Measurements from ENCODE around the gene MAP3K7. TPM values are rescaled to one million over a fixed set of nuclear protein-coding genes. Genes with fewer than 3 reads are reported as not detected.

MAP3K7 gene
- total RNA-seq, 2 donors from 2014 or later: 40.1 to 50.9 TPM

- H3K9me3 Mint-ChIP-seq: no peaks in the 10 kb centered on the region
- peaks cover 9% of the 10 kb centered on the region for H3K4me1 ChIP-seq (ENCODE audit: control insufficient read depth, insufficient read depth, low read length)
- no peak overlapping the region for H3K4me3 Mint-ChIP-seq
- H3K27ac ChIP-seq (ENCODE audit: low read depth, low read length): no peak overlapping the region
- no peaks in the 10 kb centered on the region for H3K27me3 ChIP-seq (ENCODE audit: control insufficient read depth, insufficient read depth, low read length, poor library complexity, severe bottlenecking)
- 86 to 88% methylated on average over 1 to 4 of the region's 4 CpGs for WGBS, 2 experiments (ENCODE audit: insufficient coverage in 1 of 2, insufficient read length in 1 of 2)
- H3K9me3 ChIP-seq (ENCODE audit: control insufficient read depth, low read length): no peaks in the 10 kb centered on the region
- peaks cover 12% of the 10 kb centered on the region for H3K4me1 Mint-ChIP-seq
- peaks cover 47% of the 10 kb centered on the region for H3K36me3 ChIP-seq (ENCODE audit: control insufficient read depth, insufficient read depth, low read length)
- H3K36me3 Mint-ChIP-seq (ENCODE audit: low read depth): peaks cover 5% of the 10 kb centered on the region
- no peak for DNase-seq
- no peak overlapping the region for H3K9ac ChIP-seq (ENCODE audit: extremely low read depth, low read length, poor library complexity, severe bottlenecking)
- H3K27ac Mint-ChIP-seq: no peak overlapping the region
- no peaks in the 10 kb centered on the region for H3K27me3 Mint-ChIP-seq (ENCODE audit: insufficient read depth)
- no peak for TF ChIP-seq CTCF (conservative IDR thresholded peaks at IDR 0.05)
- no peak overlapping the region for H3K4me3 ChIP-seq (ENCODE audit: low read length)
Measured at GRCh38 chr6:90533615-90534336, 53.1 kb downstream of the MAP3K7 start.

GRCh38 chr6:90530882-90531281 is 56.0 kb downstream of the MAP3K7 start:
- no peak for TF ChIP-seq CTCF (conservative IDR thresholded peaks at IDR 0.05)
- Histone ChIP-seq H3K4me3 (ENCODE audit: low read length) (no peak overlapping the region), H3K27ac (ENCODE audit: low read depth, low read length) (no peak overlapping the region), H3K4me1 (ENCODE audit: control insufficient read depth, insufficient read depth, low read length) (peaks cover 9% of the 10 kb centered on the region), H3K27me3 (ENCODE audit: control insufficient read depth, insufficient read depth, low read length, poor library complexity, severe bottlenecking) (no peaks in the 10 kb centered on the region), H3K36me3 (ENCODE audit: control insufficient read depth, insufficient read depth, low read length) (peaks cover 42% of the 10 kb centered on the region), H3K9me3 (ENCODE audit: control insufficient read depth, low read length) (no peaks in the 10 kb centered on the region), H3K9ac (ENCODE audit: extremely low read depth, low read length, poor library complexity, severe bottlenecking) (no peak overlapping the region)
- 100% methylated on average over 1 of the region's 1 CpG; no CpG with 5 or more reads in 1 of the 2 experiments for WGBS, 2 experiments (ENCODE audit: insufficient coverage in 1 of 2, insufficient read length in 1 of 2)
- no peaks in the 10 kb centered on the region for H3K27me3 Mint-ChIP-seq (ENCODE audit: insufficient read depth)
- peaks cover 12% of the 10 kb centered on the region for H3K4me1 Mint-ChIP-seq
- H3K27ac Mint-ChIP-seq: peak overlapping the region; percentile 18
- H3K36me3 Mint-ChIP-seq (ENCODE audit: low read depth): peaks cover 14% of the 10 kb centered on the region
- no peaks in the 10 kb centered on the region for H3K9me3 Mint-ChIP-seq
- no peak overlapping the region for H3K4me3 Mint-ChIP-seq
- no peak for DNase-seq

GRCh38 chr6:90525421-90525820 is 61.5 kb downstream of the MAP3K7 start:
- Histone ChIP-seq H3K4me3 (ENCODE audit: low read length) (no peak overlapping the region), H3K27ac (ENCODE audit: low read depth, low read length) (no peak overlapping the region), H3K4me1 (ENCODE audit: control insufficient read depth, insufficient read depth, low read length) (no peaks in the 10 kb centered on the region), H3K36me3 (ENCODE audit: control insufficient read depth, insufficient read depth, low read length) (peaks cover 49% of the 10 kb centered on the region), H3K27me3 (ENCODE audit: control insufficient read depth, insufficient read depth, low read length, poor library complexity, severe bottlenecking) (no peaks in the 10 kb centered on the region), H3K9ac (ENCODE audit: extremely low read depth, low read length, poor library complexity, severe bottlenecking) (no peak overlapping the region), H3K9me3 (ENCODE audit: control insufficient read depth, low read length) (no peaks in the 10 kb centered on the region)
- Mint-ChIP-seq H3K27ac (no peak overlapping the region), H3K9me3 (no peaks in the 10 kb centered on the region), H3K4me1 (no peaks in the 10 kb centered on the region), H3K27me3 (ENCODE audit: insufficient read depth) (no peaks in the 10 kb centered on the region), H3K36me3 (ENCODE audit: low read depth) (peaks cover 24% of the 10 kb centered on the region), H3K4me3 (no peak overlapping the region)
- DNase-seq: no peak
- WGBS, 2 experiments (ENCODE audit: insufficient coverage in 1 of 2, insufficient read length in 1 of 2): 87 to 97% methylated on average over 2 to 4 of the region's 4 CpGs
- no peak for TF ChIP-seq CTCF (conservative IDR thresholded peaks at IDR 0.05)

All from endodermal cell (in vitro differentiated cells).